NB4 (cell line): Measurements from ENCODE around the gene COPS7B.

Source experiments
- MYC ChIP-seq: IDR thresholded peaks from 2 replicates; pipeline ENCODE4 v1.6.1; 2011; ENCODE audit warnings: low read depth, low read length
- POLR2A ChIP-seq: IDR thresholded peaks from 2 replicates; pipeline ENCODE4 v1.6.1; 2011; ENCODE audit warnings: mild to moderate bottlenecking; ENCODE audit not compliant: insufficient read length; ENCODE audit errors: extremely low read depth
- TF ChIP-seq, protein P1 (sequence below): IDR thresholded peaks from one replicate; pipeline ENCODE4 v1.5.1; 2012; ENCODE audit warnings: low read depth, low read length

DNA sequence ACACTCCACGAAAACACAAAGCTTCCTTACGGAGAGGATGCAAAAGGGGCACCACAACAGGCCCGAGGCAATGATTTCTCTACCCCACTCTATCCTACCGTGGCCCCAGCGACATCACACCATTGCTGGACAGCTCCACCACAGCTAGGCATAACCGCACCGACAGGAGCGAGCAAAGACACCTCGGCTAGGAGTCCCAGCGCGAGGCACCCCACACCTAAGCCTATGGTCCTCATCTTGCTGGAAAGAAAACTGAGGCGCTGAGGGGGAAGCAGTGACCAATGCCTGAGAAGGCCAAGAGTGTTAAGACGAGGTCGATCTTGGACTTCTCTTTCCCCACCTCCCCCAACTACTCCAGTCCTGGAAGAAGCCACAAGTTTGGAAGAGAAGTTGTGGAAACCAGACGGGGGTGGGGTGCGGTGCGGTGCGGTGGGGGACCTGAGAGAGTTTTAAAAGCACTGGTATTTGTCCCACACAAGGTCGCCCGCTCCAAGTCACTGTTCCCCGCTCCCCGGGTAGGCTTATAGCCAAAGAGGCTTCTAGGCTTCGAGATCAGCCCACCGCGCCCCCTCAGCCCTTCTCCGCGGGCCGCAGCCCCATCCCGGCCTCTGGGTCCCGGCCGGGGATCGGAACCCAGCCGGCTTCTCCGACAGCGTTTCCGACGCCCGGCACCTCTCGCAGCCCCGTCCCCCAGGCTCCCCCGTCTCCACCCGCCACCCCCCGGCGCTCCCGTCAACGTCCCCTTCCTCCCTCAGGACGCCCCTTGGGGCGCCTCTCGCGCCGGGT lies 5.9 kb upstream of the COPS7B start:
- TF ChIP-seq, protein P1, sequence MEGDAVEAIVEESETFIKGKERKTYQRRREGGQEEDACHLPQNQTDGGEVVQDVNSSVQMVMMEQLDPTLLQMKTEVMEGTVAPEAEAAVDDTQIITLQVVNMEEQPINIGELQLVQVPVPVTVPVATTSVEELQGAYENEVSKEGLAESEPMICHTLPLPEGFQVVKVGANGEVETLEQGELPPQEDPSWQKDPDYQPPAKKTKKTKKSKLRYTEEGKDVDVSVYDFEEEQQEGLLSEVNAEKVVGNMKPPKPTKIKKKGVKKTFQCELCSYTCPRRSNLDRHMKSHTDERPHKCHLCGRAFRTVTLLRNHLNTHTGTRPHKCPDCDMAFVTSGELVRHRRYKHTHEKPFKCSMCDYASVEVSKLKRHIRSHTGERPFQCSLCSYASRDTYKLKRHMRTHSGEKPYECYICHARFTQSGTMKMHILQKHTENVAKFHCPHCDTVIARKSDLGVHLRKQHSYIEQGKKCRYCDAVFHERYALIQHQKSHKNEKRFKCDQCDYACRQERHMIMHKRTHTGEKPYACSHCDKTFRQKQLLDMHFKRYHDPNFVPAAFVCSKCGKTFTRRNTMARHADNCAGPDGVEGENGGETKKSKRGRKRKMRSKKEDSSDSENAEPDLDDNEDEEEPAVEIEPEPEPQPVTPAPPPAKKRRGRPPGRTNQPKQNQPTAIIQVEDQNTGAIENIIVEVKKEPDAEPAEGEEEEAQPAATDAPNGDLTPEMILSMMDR: no peak
- TF ChIP-seq MYC (no peak), POLR2A (no peak)
